ENCODE results near the gene CDC73.

CDC73 gene

GRCh38 chr1:193121616-193122593, at the start of gene CDC73:
Gene CDC73, plus strand, starts transcription at chr1:193122031. Its CDS starts 170 bp downstream, at chr1:193122201.
- DNase-seq (ENCODE audit: low read depth) = peak; percentile 91

GRCh38 chr1:193077991-193078390, 43.8 kb upstream of the CDC73 start:
- no peak for DNase-seq (ENCODE audit: low read depth)

GRCh38 chr1:193079187-193079586, 42.6 kb upstream of the CDC73 start:
- DNase-seq (ENCODE audit: low read depth) = no peak

GRCh38 chr1:193083365-193084088, 38.3 kb upstream of the CDC73 start:
- DNase-seq (ENCODE audit: low read depth) = no peak

- no peak for DNase-seq (ENCODE audit: low read depth)
These were observed 36.6 kb upstream of the CDC73 start for GRCh38 chr1:193085263-193085662.

- no peak for DNase-seq (ENCODE audit: low read depth)
These were observed 35.5 kb upstream of the CDC73 start for GRCh38 chr1:193086342-193086741.

- DNase-seq (ENCODE audit: low read depth) = no peak
These were observed 33.9 kb upstream of the CDC73 start for GRCh38 chr1:193087893-193088292.

- no peak for DNase-seq (ENCODE audit: low read depth)
These were observed 31.0 kb upstream of the CDC73 start for GRCh38 chr1:193090865-193091264.

GRCh38 chr1:193094112-193094511, 27.7 kb upstream of the CDC73 start:
- DNase-seq (ENCODE audit: low read depth) = no peak

- no peak for DNase-seq (ENCODE audit: low read depth)
These were observed 19.2 kb upstream of the CDC73 start for GRCh38 chr1:193102662-193103061.

- DNase-seq (ENCODE audit: low read depth) = no peak
These were observed 17.9 kb upstream of the CDC73 start for GRCh38 chr1:193103759-193104501.

- DNase-seq (ENCODE audit: low read depth) = peak; percentile 36
These were observed 17.3 kb upstream of the CDC73 start for GRCh38 chr1:193104502-193104906.

GRCh38 chr1:193104907-193105820, 16.7 kb upstream of the CDC73 start, which contains the start of gene GLRX2:
Gene GLRX2, minus strand, starts transcription at chr1:193105414. Its CDS starts 32 bp downstream, at chr1:193105382.
- DNase-seq (ENCODE audit: low read depth) = peak; percentile 75

- no peak for DNase-seq (ENCODE audit: low read depth)
These were observed 16.0 kb upstream of the CDC73 start for GRCh38 chr1:193105821-193106177.

GRCh38 chr1:193108471-193108870, 13.4 kb upstream of the CDC73 start:
- DNase-seq (ENCODE audit: low read depth) = no peak

GRCh38 chr1:193109619-193110018, 12.2 kb upstream of the CDC73 start:
- no peak for DNase-seq (ENCODE audit: low read depth)

GRCh38 chr1:193110246-193110645, 11.6 kb upstream of the CDC73 start:
- DNase-seq (ENCODE audit: low read depth) = no peak

GRCh38 chr1:193110864-193111263, 11.0 kb upstream of the CDC73 start:
- no peak for DNase-seq (ENCODE audit: low read depth)

- DNase-seq (ENCODE audit: low read depth) = no peak
These were observed 10.2 kb upstream of the CDC73 start for GRCh38 chr1:193111641-193112090.

GRCh38 chr1:193113258-193113991, 8.4 kb upstream of the CDC73 start:
- no peak for DNase-seq (ENCODE audit: low read depth)
